HepG2 (cell line): ENCODE data around the gene GPR107.

Source experiments
- EZH2 ChIP-seq: conservative IDR thresholded peaks from 2 replicates; pipeline ENCODE4 v1.6.1; 2012; ENCODE audit warnings: mild to moderate bottlenecking, low read depth, low read length, moderate library complexity
- FOXM1 ChIP-seq: sonication (generic); formaldehyde crosslinking; IDR thresholded peaks from 2 replicates; pipeline ENCODE4 v1.5.0; 2020; ENCODE audit warnings: missing genetic modification reagents
- KDM1A ChIP-seq: IDR thresholded peaks from 2 replicates; pipeline ENCODE4 v1.6.1; 2016; ENCODE audit warnings: missing compliant biosample characterization
- ZNF563 ChIP-seq: sonication (generic); formaldehyde crosslinking; IDR thresholded peaks from 2 replicates; pipeline ENCODE4 v1.8.0; 2022; ENCODE audit warnings: mild to moderate bottlenecking, moderate library complexity, missing genetic modification reagents

- no peak for TF ChIP-seq KDM1A
- TF ChIP-seq EZH2 = no peak
- TF ChIP-seq ZNF563 (CRISPR knock-in tag) = no peak
- TF ChIP-seq FOXM1 = no peak
Measured at GRCh38 chr9:130104491-130105193, 50.9 kb downstream of the GPR107 start.
